HG02759 (cell line): ENCODE data around the gene ZSCAN12.

ENCODE experiments used
- ATAC-seq: cut with Tn5 transposase; IDR thresholded peaks from one replicate; pipeline ENCODE4 v1.9.1; 2021; ENCODE audit warnings: mild to moderate bottlenecking, moderate library complexity; ENCODE audit not compliant: unreplicated experiment

Gene ZSCAN12

DNA sequence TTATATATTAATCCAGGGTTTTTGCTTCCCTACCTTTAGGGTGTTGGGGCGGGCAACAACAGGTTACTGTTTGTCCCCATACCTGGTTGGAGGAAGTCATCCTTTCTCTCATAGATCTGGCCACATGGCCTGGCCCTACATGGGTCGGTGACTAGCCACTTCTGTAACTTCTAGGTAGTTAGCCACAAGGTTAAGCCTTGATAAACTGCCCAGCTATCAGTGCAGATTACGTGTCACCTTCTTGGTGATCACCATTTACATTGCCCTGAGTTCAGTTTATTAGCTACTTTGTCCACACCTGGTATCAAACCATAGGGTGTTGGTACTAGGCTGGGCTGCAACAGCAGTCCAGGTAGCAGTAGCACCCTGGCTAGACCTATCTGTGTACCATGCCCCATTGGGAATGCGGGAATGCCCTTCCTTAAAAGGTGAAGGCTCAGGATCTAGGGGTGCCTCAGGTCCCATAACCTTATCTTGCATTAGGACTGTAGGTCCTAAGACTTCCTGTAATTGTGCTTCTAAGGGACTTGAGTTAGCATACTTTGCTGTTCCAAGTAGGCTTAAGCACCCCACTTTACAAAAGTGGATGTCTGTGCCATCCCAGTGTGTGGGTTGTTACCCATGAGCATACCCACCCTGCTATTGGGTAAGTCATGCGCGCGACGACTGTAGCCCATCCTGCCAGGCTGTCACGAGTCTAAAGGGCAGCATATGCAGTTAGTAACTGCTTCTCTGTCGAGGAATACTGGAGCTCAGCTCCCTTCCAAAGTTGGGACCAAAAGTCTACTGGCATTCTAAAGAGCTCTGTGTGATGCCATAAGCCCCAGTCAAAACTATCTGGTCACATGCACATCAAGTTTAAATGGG is 44.6 kb downstream of the ZSCAN12 start:
- ATAC-seq = no peak

DNA sequence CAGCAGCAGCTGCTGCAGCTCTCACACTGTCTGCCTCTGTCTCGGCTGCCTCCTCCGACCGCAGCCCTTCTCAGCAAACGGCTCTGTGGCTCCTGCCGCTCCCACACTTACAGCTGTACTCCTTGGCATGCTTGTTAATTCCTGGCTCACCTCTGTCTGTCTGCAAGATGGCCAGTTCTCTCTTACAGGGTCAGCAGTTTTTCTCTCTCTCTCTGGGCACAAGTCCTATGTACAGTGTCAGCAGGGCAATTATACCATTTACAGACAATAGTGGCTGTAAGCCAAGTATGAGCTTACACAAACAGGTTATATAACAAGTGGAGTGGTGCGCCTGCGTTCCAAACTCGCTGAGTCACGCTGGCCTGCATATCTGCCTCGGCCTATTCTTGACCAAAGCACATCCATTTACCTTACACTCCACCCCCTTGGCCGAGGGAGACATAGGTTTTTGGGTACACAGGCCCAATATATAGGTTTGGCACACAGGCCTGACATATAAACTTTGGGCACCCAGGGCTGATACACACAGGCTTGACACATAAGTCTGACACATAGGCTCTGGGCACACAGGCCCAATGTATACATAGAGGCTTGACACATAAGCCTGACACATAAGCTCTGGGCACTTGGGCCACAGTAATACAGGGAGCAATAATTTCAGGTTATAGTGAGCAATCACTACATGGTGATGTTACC is 45.4 kb downstream of the ZSCAN12 start:
- ATAC-seq = no peak

DNA sequence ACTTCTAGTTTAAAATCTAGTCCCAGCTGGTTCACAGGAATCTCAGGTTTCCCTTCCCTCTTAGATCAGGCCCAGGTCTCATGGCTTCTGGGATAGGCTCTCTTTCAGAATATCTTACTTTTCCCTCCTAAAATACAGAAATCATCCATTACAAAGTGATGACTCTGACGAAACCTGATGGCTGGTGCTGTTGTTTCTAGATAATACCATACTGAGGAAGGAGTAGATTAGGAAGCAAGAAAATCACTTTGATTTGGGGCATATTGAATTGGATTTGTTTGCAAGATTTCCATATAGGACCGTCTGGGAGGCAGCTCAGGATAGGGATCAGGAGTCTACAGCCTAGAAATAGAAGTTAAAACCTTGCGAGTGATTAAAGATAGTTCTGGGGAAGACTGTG is 46.2 kb downstream of the ZSCAN12 start:
- no peak for ATAC-seq

DNA sequence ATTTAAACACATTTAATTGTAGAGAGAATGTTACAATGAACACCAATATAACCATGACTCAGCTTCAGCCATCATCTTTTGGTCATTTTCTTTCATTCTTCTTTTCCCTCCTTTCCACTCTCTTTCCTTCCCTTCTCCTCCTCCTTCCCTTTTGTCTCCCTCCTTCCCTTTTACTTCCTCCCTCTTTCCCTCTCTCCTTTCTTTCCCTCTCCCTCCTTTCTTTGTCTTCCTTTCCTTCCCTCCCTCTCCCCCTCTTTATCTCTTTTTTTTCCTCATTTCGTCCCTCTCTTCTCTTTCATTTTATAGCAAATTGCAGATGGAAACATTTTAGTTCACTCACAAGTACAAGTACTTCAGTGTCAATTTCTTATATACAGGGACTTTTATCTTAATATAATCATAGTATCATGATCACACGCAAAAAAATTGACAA is 48.0 kb downstream of the ZSCAN12 start:
- ATAC-seq = no peak

DNA sequence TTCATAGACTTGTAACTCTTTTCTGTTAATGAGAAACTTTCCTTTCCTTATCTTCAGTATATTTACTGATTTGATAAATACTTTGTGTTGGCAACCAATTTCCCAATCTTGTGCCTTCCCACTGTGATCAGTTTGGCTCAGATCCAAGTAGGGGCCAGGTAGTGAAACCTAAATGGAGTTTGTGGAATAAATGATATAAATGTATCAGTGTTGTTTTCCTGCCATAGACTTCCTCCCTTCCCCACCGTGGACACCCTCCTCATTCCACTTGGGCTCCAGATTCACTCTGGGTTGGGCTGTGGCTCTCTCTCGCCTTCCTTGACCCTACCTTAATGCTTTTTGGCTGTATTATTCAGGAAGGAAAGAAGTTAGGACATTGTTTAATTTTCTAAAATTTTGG is 48.5 kb downstream of the ZSCAN12 start:
- ATAC-seq = no peak

DNA sequence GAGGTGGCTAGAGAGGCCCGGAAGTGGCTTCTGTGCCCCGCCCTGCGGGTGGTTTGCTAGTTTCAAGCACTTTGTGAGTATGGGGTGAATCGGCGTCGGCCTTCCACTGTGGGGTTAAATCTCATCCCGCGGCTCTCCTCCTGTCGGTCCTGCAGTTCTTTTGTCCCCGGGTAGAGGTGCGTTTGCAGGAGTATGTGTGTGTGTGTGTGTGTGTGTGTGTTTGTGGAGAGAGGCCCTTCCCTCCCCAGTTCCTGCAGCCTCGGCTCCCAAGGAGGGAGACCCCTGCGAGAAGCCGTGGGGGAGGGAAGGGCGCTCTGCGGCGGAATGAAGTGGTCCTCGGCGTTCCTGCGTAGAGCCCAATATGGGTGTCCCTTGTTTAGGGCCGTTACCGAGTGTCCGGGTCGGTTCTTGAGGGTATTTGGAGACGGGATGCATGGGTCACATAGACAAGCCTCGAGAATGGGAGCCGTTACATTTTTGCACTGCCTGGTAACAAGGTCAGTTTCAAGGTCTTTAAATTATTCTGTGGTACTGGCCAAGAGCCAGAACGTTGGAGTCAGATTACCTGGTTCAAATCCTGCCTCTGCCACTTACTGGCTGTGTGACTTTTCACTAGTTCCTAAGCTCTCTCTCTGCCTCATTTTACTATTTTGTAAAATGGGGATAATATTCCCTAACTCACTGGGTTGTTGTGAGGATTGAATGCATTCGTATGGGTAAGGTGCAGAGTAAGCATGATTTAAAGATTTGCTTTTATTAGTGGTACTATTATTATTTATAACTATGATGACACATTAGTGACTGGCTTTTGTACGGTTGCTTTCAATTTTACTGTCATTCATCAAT is 49.4 kb downstream of the ZSCAN12 start, which contains the start of gene ZKSCAN3:
ZKSCAN3 (plus strand) TSS at position 56 of the 846 bp plus-strand sequence. CDS start 9,640 bp downstream, outside the sequence.
- peak; percentile 99 for ATAC-seq

DNA sequence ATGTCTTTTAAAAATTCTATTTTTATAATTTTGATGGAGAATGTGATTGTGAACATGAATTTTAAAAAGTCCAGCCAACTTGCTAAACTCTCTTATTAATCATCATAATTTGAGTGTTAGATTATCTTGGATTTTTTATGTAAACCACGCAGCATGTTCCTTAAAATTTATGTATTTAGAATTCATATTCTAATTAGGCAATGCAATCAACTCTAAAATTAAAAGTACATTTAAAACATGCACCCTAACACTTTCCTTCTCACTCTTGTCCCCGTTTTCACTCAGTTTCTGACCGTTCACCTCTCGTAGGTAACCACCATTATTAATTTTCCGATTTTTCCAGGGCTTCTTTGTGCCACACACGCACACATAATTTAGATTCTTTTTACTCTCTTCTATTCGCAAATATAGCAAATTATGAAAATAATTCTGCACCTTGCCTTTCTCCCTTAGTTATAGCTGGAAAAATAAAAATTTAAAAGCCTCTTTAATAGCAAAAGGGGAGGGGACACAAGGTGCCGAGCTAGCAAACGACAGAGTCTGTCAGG is 50.1 kb downstream of the ZSCAN12 start:
- ATAC-seq = peak; percentile 20

DNA sequence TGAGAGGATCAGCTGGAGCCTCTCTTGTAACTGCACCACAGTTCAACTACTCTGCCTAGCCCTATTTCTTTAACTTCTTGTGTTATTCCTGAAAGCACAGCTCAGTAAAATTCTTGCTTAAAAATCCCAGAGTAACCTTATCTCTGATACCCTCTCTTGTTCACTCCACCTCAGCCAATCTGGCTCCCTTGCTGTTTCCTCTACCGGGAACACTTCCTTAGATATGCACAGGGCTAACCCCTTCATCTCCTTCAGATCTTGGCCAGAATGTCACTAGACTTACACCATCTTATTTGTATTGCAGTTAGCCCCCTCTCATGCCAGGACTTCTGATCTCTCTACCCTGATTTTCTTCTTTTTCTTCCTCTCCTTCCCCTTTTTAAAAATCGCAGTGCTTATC is 52.4 kb downstream of the ZSCAN12 start:
- no peak for ATAC-seq

DNA sequence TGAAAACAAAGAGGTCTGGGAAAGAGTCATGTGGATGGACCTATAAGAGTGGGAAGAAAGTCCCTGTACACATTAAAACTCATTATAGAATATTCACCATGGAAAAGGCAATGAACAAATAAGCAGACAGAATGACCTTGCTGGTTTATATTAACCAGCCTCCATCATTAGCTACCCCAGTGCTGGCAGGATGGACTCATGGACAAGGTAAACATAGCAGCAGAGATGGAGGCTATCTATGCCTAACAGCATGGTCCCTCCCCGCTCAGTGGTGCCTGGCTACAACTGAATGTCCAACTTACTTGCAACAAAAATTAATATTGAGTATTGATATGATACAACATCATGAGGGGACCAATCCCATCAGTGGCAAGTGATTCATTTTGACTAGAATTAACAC is 54.3 kb downstream of the ZSCAN12 start:
- ATAC-seq = no peak

DNA sequence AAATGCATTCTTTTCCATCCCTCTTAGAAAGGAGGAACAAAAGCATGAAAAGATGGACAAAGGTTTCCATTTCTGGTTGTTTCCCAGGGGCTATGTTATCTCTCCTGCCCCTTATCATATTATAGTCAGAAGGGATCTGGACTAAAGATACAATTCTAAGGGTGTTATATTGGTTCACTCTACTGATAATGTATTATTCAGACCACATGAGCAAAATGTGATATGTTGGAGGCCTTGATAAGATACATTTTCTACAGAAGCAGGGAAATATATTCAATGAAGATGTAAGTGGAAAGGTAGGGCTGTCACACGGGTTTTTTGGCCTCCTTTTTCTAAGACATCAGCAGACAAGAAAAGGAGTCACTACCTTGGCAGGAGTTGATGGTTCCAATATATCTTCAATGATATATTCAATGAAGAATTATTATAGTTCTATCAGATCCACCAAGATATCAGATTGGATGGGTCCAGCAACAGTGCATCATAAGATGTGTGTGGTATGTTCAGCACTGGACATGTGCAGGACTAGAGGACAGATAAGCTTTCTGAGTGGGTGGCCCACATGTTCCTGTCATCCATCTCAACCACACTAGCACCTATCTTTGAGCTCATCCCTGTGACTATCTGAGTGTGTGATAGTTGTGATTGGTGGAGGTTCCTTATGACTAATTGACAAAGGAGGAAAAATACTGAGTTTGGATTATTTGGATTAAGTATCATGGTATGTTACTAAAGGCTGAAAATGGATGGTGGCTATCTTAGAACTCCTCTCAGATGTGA is 55.5 kb downstream of the ZSCAN12 start:
- ATAC-seq = no peak

DNA sequence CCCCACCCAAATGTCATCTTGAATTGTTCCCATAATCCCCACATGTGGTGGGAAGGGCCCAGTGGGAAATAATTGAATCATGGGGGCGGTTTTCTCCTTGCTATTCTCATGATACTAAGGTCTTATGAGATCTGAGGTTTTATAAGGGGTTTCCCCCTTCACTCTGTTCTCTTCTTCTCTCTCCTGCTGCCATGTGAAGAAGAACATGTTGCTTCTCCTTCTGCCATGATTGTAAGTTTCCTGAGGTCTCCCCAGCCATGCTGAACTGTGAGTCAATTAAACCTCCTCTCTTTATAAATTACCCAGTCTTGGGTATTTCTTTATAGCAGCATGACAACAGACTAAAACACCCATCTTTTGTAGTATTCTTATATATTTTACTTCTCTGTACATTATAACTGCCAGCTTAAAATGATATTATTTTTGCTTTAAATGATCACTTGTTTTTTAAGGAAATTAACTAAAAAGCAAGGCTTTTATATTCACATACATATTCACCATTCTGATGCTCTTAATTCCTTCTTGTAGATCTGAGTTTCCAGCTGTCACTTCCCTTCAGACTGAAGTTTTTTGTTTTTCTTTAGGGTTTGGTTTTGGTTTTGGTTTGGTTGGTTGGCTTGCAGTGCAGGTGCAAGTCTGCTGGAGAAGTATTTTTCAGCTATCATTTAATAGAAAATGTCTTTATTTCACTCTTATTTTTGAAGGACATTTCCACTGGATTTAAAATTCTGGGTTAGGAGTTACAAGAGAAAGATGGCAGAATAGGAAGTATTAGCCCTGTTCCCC is 59.0 kb downstream of the ZSCAN12 start:
- no peak for ATAC-seq

DNA sequence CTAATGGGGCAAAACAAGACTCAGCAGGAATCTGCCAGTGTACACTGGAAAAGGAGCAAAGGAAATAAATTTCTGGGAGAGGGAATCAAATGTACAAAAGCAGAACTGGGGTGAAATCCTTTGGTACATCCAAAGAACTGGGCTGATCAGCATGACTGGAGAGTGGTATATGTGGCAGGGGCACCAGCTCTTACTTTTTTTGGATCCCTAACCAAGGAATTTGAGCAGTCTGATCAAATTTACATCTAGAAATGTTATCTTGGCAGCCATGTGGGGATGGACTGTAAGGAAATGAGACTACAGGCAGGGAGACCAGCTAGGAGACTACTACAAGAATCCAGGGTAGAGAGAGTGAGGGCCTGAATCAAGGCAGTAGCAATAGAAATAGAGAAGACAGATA is 62.4 kb downstream of the ZSCAN12 start:
- ATAC-seq = no peak

DNA sequence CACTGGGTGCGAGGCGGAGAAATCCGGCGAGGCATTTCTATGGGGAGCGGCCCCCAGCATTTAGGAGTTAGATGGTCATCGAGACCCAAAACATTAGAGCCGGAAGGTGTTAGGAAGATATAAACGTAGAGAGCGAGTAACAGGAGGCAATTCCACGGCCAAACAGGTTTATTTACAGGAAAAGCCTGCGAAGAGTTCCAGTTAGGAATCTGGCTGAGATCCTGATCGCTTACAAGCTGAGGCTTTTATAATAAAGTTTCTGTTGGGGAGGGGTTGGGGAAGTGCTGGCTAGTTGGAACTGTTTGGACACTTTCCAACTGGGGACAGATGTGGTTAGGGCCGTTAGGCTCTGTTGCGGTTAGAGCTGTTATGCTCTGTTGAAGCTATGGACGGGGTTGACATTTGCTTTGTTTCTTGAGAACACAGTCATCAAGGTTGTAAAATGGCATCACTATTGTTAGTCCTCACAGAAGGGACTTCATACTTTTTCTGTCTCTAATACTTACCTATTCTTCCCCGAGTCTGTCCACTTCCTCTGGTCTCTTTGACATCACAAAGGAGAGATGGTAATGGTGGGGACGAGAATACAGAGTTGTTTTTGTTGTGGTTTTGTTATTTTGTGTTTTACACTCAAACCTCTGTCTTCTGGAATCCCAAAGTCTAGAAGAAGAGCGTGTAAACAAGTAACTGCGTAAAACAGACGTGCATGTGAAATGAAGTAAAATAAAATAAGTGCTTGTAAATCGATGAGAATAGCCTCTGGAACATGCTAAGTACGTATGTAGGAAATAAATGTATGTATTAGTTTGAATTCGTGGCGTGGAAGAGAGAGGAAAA is 63.0 kb downstream of the ZSCAN12 start:
- ATAC-seq = peak; percentile 31

DNA sequence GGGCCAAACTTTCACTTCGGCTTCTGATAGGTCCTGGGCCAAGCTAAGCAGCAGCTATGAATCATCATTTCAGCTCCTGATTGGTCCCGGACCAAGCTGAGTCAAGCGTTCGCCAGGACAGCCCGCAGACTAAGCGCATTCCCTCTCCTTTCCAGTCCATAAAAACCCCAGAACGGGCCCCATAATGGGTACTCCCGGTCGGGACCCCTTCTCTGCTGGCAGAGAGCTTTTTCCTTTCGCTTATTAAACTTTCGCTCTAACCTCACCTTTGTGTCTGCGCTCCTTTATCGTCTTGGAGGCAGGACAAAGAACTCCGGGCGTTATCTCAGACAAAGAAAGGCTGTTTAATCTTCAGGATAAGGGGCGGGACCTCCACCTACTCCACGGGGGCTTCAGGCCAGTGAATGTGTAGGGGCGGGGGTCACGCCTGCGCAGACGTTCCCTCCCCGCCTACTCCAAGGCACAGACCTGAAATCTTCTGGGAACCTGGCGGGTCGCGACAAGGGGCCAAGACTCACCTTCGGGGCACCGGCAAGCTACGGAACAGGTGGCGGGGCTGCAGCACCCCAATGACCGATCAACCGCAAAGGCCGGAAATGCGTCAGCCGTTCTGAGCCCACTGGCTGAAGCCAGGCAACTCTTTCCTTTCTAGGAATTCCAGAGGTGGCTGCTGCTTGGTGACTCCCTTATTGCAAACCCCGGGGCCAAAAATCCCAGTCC is 63.8 kb downstream of the ZSCAN12 start, which contains the start of gene ZSCAN31:
ZSCAN31 (minus strand) TSS at position 585 of the 720 bp plus-strand sequence. CDS start 6,465 bp downstream, outside the sequence.
- ATAC-seq = peak; percentile 91

DNA sequence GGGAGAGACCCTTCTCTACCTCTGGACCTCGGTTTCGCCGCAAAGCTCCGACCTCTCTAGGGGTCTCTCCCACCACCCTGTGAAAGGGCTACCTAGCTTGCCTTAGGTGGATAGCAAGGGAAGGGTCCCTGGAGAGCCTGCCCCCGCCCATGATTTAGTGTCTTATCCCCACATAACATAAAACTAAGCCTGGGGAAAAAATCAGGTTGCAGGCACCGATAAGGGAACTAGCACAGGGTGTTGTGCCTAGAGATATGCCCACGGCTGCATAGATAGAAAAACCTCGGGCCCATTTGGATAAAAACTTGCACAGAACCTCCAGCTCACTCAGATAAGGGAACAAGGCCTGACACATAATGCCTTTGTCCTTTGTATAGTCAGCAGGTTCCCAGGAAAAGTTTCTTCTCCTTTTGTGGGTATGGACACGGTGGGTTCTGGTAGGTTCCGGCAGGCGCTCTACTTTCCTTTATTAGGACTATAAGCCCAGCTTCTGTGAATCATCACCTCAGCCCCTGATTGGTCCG is 64.4 kb downstream of the ZSCAN12 start:
- no peak for ATAC-seq

DNA sequence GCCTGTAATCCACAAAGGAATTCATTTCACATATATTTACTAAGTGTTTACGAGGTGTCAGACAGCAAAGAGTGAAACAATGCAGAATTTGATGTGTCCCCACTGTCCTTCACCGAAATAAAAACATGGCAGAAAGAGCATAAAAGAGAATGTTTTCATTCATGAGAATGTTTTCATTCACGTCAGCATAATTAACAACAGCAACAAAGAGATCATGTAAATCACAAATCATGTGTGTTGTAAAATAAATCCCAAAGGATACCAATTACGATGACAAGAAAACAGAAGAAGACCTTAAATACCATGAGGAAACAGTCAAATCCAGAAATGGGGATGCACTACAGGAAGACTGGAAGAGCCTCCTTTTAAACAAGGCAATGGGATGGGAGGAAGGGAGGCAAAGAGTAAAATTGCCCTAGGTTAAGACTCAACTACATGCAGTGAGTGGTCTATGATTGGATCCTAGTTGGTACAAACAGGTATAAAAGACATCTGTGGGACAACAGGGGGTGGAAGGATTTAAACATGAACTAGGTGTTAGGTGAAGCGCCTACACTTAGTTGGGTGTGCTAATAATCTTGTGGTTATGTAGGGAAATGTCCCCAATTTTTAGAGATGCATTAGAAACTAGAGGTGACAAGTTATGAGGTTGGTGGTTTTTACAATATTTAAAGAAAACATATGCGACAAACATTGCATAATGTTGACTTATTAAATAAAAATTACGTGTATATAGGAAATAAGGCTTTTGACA is 65.1 kb downstream of the ZSCAN12 start:
- no peak for ATAC-seq

DNA sequence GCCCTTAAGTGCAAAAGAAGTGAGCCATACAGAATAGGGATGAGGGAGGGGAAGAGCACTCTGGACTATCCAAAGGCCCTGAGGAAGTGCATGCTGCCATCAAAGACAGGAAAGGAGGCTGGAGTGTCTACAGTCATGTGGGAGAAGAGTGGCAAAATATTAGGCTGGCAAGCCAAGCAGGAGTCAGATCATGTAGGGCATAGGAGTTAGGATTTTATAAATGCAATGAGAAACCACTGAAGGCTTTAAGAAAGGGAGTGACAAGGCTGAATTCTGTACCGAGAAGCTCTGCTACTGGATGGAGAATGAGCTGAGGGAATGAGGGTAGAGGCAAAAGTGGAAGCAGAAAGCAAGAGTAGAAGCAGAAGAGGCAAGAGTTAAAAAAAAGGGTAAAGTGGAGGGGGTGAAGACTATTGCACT is 65.9 kb downstream of the ZSCAN12 start:
- no peak for ATAC-seq
